ENCODE data around the gene SERPINE2. TPM values are rescaled to one million over a fixed set of nuclear protein-coding genes. Genes with fewer than 3 reads are reported as not detected.

Gene SERPINE2
- total RNA-seq, 6 experiments from 2014 or later: 1.2 to 5.1 (median 2.1) TPM

- intact Hi-C loops (cut with DNase I): no loop called here
- H3K4me1 ChIP-seq: peaks cover 0 to 9% (median 0%) of the 10 kb centered on the region in 4 donors
- H3K9me3 ChIP-seq: no peaks in the 10 kb centered on the region
- WGBS (ENCODE audit: insufficient coverage, low coverage, low lambda C conversion rate, missing lambda C conversion rate): 60% methylated on average over 3 of the region's 4 CpGs
- no peaks in the 10 kb centered on the region for H3K36me3 ChIP-seq
- no peak overlapping the region for H3K27ac ChIP-seq
- ATAC-seq (no peak), DNase-seq (no peak)
- no peaks in the 10 kb centered on the region for H3K27me3 ChIP-seq
- H3K4me3 ChIP-seq: no peak overlapping the region
- no peak for TF ChIP-seq POLR2A (IDR thresholded peaks at IDR 0.05)
- TF ChIP-seq, protein P1, sequence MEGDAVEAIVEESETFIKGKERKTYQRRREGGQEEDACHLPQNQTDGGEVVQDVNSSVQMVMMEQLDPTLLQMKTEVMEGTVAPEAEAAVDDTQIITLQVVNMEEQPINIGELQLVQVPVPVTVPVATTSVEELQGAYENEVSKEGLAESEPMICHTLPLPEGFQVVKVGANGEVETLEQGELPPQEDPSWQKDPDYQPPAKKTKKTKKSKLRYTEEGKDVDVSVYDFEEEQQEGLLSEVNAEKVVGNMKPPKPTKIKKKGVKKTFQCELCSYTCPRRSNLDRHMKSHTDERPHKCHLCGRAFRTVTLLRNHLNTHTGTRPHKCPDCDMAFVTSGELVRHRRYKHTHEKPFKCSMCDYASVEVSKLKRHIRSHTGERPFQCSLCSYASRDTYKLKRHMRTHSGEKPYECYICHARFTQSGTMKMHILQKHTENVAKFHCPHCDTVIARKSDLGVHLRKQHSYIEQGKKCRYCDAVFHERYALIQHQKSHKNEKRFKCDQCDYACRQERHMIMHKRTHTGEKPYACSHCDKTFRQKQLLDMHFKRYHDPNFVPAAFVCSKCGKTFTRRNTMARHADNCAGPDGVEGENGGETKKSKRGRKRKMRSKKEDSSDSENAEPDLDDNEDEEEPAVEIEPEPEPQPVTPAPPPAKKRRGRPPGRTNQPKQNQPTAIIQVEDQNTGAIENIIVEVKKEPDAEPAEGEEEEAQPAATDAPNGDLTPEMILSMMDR (IDR thresholded peaks at IDR 0.05): no peak
Observed at GRCh38 chr2:223945755-223946154, 93.3 kb downstream of the SERPINE2 start.

- Histone ChIP-seq H3K36me3 (no peaks in the 10 kb centered on the region), H3K9me3 (no peaks in the 10 kb centered on the region), H3K4me1 (peaks cover 0 to 9% (median 0%) of the 10 kb centered on the region in 4 donors), H3K27me3 (no peaks in the 10 kb centered on the region), H3K27ac (peak within 1 kb of the TSS; percentile 90 to 98 (median 95)), H3K4me3 (peak within 1 kb of the TSS; percentile 76 to 95 (median 83))
- WGBS (ENCODE audit: insufficient coverage, low coverage, low lambda C conversion rate, missing lambda C conversion rate): 0% methylated on average over 11 of the region's 87 CpGs
- intact Hi-C loops (cut with DNase I): no loop called here
- TF ChIP-seq, protein P1 (IDR thresholded peaks at IDR 0.05): peak in 1 of 4 donors; percentile 15
- TF ChIP-seq POLR2A (IDR thresholded peaks at IDR 0.05): peak; percentile 86
- ATAC-seq (peak; percentile 91 to 98 (median 96)), DNase-seq (peak; percentile 91 to 94 (median 91))
Observed at GRCh38 chr2:223944703-223945531, 94.2 kb downstream of the SERPINE2 start, which contains the start of gene WDFY1. Gene WDFY1, minus strand, starts transcription at chr2:223945335. Its CDS starts 51 bp downstream, at chr2:223945284.

- no peaks in the 10 kb centered on the region for H3K9me3 ChIP-seq
- no peaks in the 10 kb centered on the region for H3K27me3 ChIP-seq
- intact Hi-C loops (cut with DNase I): no loop called here
- peak overlapping the region; percentile 90 to 98 (median 95) for H3K27ac ChIP-seq
- H3K4me3 ChIP-seq: peak overlapping the region; percentile 76 to 95 (median 83)
- 3% methylated on average over 37 of the region's 46 CpGs for WGBS (ENCODE audit: insufficient coverage, low coverage, low lambda C conversion rate, missing lambda C conversion rate)
- DNase-seq (peak; percentile 49 to 74 (median 68)), ATAC-seq (peak; percentile 53 to 70 (median 66))
- no peak for TF ChIP-seq POLR2A (IDR thresholded peaks at IDR 0.05)
- TF ChIP-seq, protein P1 (IDR thresholded peaks at IDR 0.05): no peak
- H3K36me3 ChIP-seq: no peaks in the 10 kb centered on the region
- peaks cover 0 to 13% (median 0%) of the 10 kb centered on the region in 4 donors for H3K4me1 ChIP-seq
Observed at GRCh38 chr2:223944166-223944702, 94.9 kb downstream of the SERPINE2 start.

GRCh38 chr2:223943561-223944008, 95.5 kb downstream of the SERPINE2 start:
- H3K36me3 ChIP-seq: no peaks in the 10 kb centered on the region
- peak overlapping the region; percentile 90 to 98 (median 95) for H3K27ac ChIP-seq
- no peak for TF ChIP-seq POLR2A (IDR thresholded peaks at IDR 0.05)
- TF ChIP-seq, protein P1 (IDR thresholded peaks at IDR 0.05): no peak
- peak overlapping the region; percentile 76 to 95 (median 83) for H3K4me3 ChIP-seq
- WGBS (ENCODE audit: insufficient coverage, low coverage, low lambda C conversion rate, missing lambda C conversion rate): 15% methylated on average over 7 of the region's 7 CpGs
- no peaks in the 10 kb centered on the region for H3K27me3 ChIP-seq
- intact Hi-C loops (cut with DNase I): no loop called here
- DNase-seq (no peak), ATAC-seq (peak in 1 of 4 donors; percentile 19)
- no peaks in the 10 kb centered on the region for H3K9me3 ChIP-seq
- H3K4me1 ChIP-seq: peaks cover 0 to 15% (median 0%) of the 10 kb centered on the region in 4 donors
